Measurements from ENCODE around the gene ASB10. TPM values are rescaled to one million over a fixed set of nuclear protein-coding genes. Genes with fewer than 3 reads are reported as not detected.

Gene ASB10
- total and polyA plus RNA-seq, 2 of the 13 experiments (the other 11 are each of a cell fraction or from before 2014, with no cell fraction given), result not detected

- TF ChIP-seq HMGA1 (CRISPR knock-in tag; conservative IDR thresholded peaks at IDR 0.05) (no peak), ZNF34 (CRISPR knock-in tag; IDR thresholded peaks at IDR 0.05; ENCODE audit: borderline replicate concordance) (no peak), TFAP4 (IDR thresholded peaks at IDR 0.05; ENCODE audit: borderline replicate concordance, low read depth) (peak; percentile 10; the same call in 1 of the 2 replicates), ZNF33B (CRISPR knock-in tag; IDR thresholded peaks at IDR 0.05) (0 out of 2 replicates have a peak, but pooled peaks have one; percentile 22), ZNF136 (CRISPR knock-in tag; IDR thresholded peaks at IDR 0.05; ENCODE audit: low read depth) (0 out of 2 replicates have a peak, but pooled peaks have one; percentile 47), FOXK1 (CRISPR knock-in tag; IDR thresholded peaks at IDR 0.05; ENCODE audit: borderline replicate concordance, low read depth) (peak; percentile 81; the same call in 1 of the 2 replicates), ETV6 (CRISPR knock-in tag; conservative IDR thresholded peaks at IDR 0.05) (no peak), ZNF205 (CRISPR knock-in tag; IDR thresholded peaks at IDR 0.05) (no peak), MAFF (IDR thresholded peaks at IDR 0.05; ENCODE audit: low read depth, low read length) (no peak), TFE3 (CRISPR knock-in tag; IDR thresholded peaks at IDR 0.05) (peak; percentile 38; the same call in 1 of the 2 replicates), ATF7-NPFF (CRISPR knock-in tag; IDR thresholded peaks at IDR 0.05; ENCODE audit: low read depth) (no peak; the same call in 1 of the 2 replicates), NCOA2 (CRISPR knock-in tag; IDR thresholded peaks at IDR 0.05) (0 out of 2 replicates have a peak, but pooled peaks have one; percentile 13), ZNF713 (CRISPR knock-in tag; IDR thresholded peaks at IDR 0.05) (no peak), POGK (CRISPR knock-in tag; conservative IDR thresholded peaks at IDR 0.05) (no peak), NFKBIZ (CRISPR knock-in tag; IDR thresholded peaks at IDR 0.05) (no peak), ZBTB2 (CRISPR knock-in tag; IDR thresholded peaks at IDR 0.05; ENCODE audit: low read depth) (no peak; the same call in 1 of the 2 replicates), NPAS2 (CRISPR knock-in tag; IDR thresholded peaks at IDR 0.05; ENCODE audit: borderline replicate concordance) (no peak), HMG20B (CRISPR knock-in tag; conservative IDR thresholded peaks at IDR 0.05) (no peak), ZNF264 (CRISPR knock-in tag; IDR thresholded peaks at IDR 0.05) (0 out of 2 replicates have a peak, but pooled peaks have one; percentile 29), ZNF530 (CRISPR knock-in tag; IDR thresholded peaks at IDR 0.05; ENCODE audit: low read depth) (no peak), ZBTB21 (CRISPR knock-in tag; IDR thresholded peaks at IDR 0.05) (no peak), ZNF615 (CRISPR knock-in tag; IDR thresholded peaks at IDR 0.05; ENCODE audit: borderline replicate concordance) (0 out of 2 replicates have a peak, but pooled peaks have one; percentile 43), CBX1 (IDR thresholded peaks at IDR 0.05; ENCODE audit: low read depth) (no peak), REPIN1 (CRISPR knock-in tag; IDR thresholded peaks at IDR 0.05; ENCODE audit: borderline replicate concordance, low read depth) (0 out of 2 replicates have a peak, but pooled peaks have one; percentile 36)
Observed at GRCh38 chr7:151226875-151227782, 40.1 kb upstream of the ASB10 start, which contains the start of gene ABCF2 (continued).
